Right lung (tissue), 10 donors: ENCODE measurements around the gene GALE. TPM values are rescaled to one million over a fixed set of nuclear protein-coding genes. Genes with fewer than 3 reads are reported as not detected.
"Not testable (repeated sequence)": the region's sequence is repeated elsewhere in the genome, so short reads cannot be mapped to it uniquely, and the experiment has no call there.

Source experiments
- DNase-seq, 2 donors: peaks; one replicate each; pipeline ENCODE4 v3.0.0-alpha.2; 2013
- long read RNA-seq, 8 donors: transcript quantifications; one replicate each; lab custom pipeline, GENCODE V29; 2026
- polyA plus RNA-seq, 5 donors: library from polyadenylated mRNA; unstranded; fragments of 120-200 nt; gene quantifications; one replicate each; pipeline versions ENCODE4 v1.2.1 to v1.2.3, GENCODE V29; 2013; ENCODE audit warnings: inconsistent platforms in 1 of 5, low replicate concordance in 1 of 5; ENCODE audit not compliant: insufficient read length in 5 of 5, insufficient read depth in 1 of 5

Gene GALE
- polyA plus RNA-seq: 10 to 100 TPM; 12.4 to 23.3 (median 15.9) TPM
- long read RNA-seq, donor 1, partial matches to known transcripts: 9 of 15 reads
- long read RNA-seq, donor 1, other reads (novel, unspliced or antisense): 0 of 15 reads
- long read RNA-seq, donor 2, partial matches to known transcripts: 0 of 2 reads
- long read RNA-seq, donor 2, other reads (novel, unspliced or antisense): 0 of 2 reads
- long read RNA-seq, donor 3, partial matches to known transcripts: 0 of 1 reads
- long read RNA-seq, donor 3, other reads (novel, unspliced or antisense): 0 of 1 reads
- long read RNA-seq, donor 4, partial matches to known transcripts: 0 of 5 reads
- long read RNA-seq, donor 4, other reads (novel, unspliced or antisense): 0 of 5 reads
- long read RNA-seq, donor 5, partial matches to known transcripts: 9 of 11 reads
- long read RNA-seq, donor 5, other reads (novel, unspliced or antisense): 0 of 11 reads
- long read RNA-seq, donor 6, partial matches to known transcripts: 0 of 4 reads
- long read RNA-seq, donor 6, other reads (novel, unspliced or antisense): 0 of 4 reads
- long read RNA-seq, donor 7, partial matches to known transcripts: 0 of 4 reads
- long read RNA-seq, donor 7, other reads (novel, unspliced or antisense): 0 of 4 reads
- long read RNA-seq, donor 8, partial matches to known transcripts: 0 of 2 reads
- long read RNA-seq, donor 8, other reads (novel, unspliced or antisense): 0 of 2 reads

GRCh38 chr1:23800400-23801337, at the start of gene GALE:
Gene GALE, minus strand, starts transcription at chr1:23800754. Its CDS starts 1,747 bp downstream, at chr1:23799007.
- peak; percentile 97 to 98 for DNase-seq

DNA sequence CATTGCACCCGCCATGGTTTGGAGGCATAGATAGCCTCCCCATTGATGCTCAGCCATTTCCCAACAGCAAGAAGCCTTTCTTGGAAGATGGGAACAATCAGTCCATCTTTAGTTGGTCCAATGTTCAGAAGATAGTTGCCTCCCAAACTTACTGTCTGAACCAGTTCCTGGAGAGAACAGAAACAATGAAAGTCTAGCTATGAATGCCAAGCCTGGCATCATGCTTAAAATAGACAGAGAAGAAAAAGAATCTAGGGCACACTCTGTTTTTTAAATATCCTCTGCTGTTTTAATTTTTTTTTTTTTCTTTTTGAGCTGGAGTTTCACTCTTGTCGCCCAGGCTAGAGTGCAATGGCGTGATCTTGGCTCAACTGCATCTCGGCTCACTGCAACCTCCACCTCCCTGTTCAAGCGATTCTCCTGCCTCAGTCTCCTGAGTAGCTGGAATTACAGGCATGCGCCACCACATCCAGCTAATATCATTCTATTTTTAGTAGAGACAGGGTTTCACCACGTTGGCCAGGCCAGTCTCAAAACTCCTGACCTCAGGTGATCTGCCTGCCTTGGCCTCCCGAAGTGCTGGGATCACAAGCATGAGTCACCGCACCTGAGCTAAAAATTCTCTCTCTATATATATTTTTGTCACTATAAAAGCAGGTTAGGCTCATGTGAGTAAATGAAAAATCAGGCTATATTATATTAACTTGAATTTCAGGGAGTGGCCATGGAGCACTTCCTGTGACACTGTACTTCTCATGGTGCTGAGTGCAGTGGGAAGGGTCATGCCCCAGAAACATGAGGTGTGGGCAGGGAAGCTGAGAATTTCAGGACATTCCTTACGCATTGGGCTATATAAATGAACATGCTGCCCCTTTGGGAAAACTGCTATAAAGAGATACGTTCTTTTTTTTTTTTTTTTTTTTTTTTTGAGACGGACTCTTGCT, 48.4 kb upstream of the GALE start:
- DNase-seq: no peak

GRCh38 chr1:23847482-23848095, 47.0 kb upstream of the GALE start:
- not testable (repeated sequence) for DNase-seq

GRCh38 chr1:23845163-23845562, 44.6 kb upstream of the GALE start:
- DNase-seq: no peak

DNA sequence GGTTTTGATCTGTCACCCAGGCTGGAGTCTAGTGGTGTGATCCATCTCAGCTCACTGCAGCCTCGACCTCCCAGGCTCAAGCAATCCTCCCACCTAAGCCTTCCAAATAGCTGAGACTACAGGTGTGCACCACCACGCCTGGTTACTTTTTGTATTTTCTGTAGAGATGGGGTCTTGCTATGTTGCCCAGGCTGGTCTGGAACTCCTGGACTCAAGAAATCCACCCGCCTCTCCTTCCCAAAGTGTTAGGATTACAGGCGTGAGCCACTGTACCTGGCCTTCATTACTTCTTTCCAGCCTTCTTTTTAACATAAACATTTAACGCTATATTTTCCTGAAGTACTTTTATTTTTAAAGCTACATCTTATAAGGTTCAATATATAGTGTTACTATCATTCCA, 43.1 kb upstream of the GALE start:
- DNase-seq: no peak

DNA sequence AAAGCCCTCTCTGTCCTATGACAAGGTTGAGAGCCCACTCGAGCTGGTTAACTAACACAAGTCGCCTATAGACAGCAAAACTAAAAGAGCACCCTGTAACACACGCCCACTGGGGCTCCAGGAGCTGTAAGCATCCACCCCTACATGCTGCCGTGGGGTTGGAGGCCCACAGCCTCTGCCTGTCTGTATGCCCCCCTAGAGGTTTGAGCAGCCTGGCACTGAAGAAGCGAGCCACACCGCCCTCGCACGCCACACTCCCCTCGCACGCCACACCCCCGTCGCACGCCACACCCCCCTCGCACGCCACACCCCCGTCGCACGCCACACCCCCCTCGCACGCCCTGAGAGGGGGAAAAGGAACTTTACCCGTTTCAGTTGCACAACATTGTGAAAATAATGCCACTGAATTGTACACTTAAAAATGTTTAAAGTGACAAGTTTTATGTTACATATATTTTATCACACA, 37.9 kb upstream of the GALE start:
- DNase-seq: peak; percentile 49 to 60

DNA sequence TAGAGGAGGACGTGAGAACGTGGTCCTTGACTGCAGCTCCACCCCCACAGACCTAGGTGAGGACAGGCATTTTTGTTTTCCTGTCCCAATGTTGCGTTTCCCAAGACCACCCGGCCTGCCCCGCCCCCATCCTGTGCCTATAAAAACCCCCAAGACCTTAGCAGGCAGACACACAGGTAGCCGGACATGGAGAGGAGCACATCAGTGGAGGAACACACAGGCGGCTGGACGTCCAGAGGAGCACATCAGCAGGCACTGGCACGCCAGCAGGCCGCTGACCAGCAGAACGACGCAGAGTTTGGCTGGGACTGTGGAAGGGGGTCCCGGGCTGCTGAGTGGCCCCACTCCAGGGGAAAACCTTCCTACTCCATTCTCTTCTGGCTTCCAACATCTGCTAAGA, 37.4 kb upstream of the GALE start:
- DNase-seq: peak in 1 of 2 donors; percentile 3

- no peak for DNase-seq
Observed at GRCh38 chr1:23836037-23836436, 35.5 kb upstream of the GALE start.

GRCh38 chr1:23834156-23834555, 33.6 kb upstream of the GALE start:
- DNase-seq: not testable (repeated sequence)

- DNase-seq: no peak
Observed at GRCh38 chr1:23827717-23828116, 27.2 kb upstream of the GALE start.

- not testable (repeated sequence) for DNase-seq
Observed at GRCh38 chr1:23826590-23826989, 26.0 kb upstream of the GALE start.

- no peak for DNase-seq
Observed at GRCh38 chr1:23825762-23826522, 25.4 kb upstream of the GALE start.

DNA sequence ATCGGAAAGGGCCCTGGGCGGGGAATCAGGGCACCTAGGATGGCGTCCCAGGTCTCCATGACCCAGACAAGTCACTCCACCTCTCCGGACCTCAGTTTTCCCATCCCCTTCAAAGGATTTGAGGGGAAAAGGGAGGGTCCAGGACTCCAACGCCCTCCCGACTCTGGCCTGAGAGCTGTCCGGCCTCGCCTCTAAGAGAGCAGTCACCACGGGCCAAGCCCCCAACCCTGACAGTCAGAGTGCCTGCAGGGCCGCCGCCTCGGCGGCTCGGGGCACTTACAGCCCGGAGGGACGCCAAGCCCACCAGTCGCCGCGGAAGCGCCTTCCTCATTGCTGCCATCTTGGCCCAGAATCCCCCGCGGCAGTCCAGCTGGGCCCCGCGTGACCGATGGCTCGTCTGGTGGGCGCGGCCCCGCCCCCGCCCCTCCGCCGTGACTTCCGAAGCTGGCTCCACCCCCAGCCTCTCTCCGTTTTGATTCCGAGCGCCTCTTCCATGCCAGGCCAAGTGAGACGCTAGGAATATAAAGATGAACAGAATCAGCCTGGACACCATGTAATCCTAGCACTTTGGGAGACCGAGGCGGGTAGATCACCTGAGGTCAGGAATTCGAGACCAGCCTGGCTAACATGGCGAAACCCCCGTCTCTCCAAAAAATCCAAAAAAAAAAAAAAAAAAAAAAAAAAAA, 24.7 kb upstream of the GALE start, which contains the start of gene HMGCL:
TSS of gene HMGCL (minus strand) at position 354 of the 686 bp plus-strand sequence. CDS start at position 340, 14 bp downstream.
- peak; percentile 90 for DNase-seq

- no peak for DNase-seq
Observed at GRCh38 chr1:23824711-23825075, 24.1 kb upstream of the GALE start.

GRCh38 chr1:23823767-23824166, 23.2 kb upstream of the GALE start:
- no peak for DNase-seq

GRCh38 chr1:23817633-23818032, 17.1 kb upstream of the GALE start:
- no peak for DNase-seq

DNA sequence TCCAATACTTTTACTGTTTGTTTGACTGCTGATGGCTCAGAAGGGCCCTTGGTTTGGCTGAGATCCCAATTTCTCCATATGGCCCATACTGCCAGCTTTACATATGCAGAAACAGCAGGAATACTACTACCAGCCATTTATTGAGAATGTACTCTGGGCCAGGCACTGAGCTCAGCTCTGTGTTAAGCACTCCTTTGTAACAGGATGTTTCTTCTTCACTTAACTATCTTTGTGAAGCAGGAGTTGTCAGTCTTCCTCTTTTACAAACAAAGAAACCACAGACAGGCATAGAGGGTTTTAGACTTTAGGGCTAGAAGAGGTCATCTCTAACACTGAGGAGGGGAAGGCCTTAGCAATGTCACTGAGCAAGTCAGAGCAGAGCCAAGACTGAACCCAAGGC, 16.4 kb upstream of the GALE start:
- DNase-seq: no peak

DNA sequence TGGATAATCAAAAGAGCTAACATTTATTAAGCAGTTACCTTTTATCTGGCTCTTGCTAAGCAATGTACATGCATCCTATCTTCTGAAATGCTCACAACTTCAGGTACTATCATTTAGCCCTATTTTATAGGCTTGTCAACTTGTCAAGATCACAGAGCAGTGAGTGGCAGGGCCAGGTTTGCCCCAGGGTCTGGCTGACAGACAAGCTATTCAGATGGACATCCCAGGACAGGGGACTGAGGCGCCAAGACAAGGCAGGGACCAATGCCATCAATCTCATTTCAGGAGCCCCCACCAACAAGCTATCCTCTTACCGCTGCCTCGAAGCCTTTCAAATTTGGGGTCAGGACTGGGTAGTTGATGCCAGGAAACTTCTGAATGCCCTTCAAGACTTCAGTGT, 15.8 kb upstream of the GALE start:
- no peak for DNase-seq

- DNase-seq: no peak
Observed at GRCh38 chr1:23814016-23814415, 13.5 kb upstream of the GALE start.
